Cardiac septum (tissue), 1 donor: Measurements from ENCODE around the gene FYCO1. TPM values are rescaled to one million over a fixed set of nuclear protein-coding genes. Genes with fewer than 3 reads are reported as not detected.

ENCODE experiments used
- DNase-seq: peaks from one replicate; pipeline ENCODE4 v3.0.0-alpha.2; 2020; ENCODE audit warnings: low spot score
- intact Hi-C: fragments of 100-400 bp; cut with DNase I; formaldehyde crosslinking; loops from one replicate; pipeline ENCODE4 v1.14.0; 2022
- total RNA-seq: library from RNA; stranded (reverse); fragmentation: NEBNext Ultra II Directional; extraction: Animal tissue kit (Norgen Biotek cat#: 25700); gene quantifications from one replicate; pipeline ENCODE4 v1.2.1, GENCODE V29; 2021
- donor health status: DM: no; HTN: no; CAD: no.

Gene FYCO1
- total RNA-seq, 1 donor from 2014 or later, result 129 TPM

DNA sequence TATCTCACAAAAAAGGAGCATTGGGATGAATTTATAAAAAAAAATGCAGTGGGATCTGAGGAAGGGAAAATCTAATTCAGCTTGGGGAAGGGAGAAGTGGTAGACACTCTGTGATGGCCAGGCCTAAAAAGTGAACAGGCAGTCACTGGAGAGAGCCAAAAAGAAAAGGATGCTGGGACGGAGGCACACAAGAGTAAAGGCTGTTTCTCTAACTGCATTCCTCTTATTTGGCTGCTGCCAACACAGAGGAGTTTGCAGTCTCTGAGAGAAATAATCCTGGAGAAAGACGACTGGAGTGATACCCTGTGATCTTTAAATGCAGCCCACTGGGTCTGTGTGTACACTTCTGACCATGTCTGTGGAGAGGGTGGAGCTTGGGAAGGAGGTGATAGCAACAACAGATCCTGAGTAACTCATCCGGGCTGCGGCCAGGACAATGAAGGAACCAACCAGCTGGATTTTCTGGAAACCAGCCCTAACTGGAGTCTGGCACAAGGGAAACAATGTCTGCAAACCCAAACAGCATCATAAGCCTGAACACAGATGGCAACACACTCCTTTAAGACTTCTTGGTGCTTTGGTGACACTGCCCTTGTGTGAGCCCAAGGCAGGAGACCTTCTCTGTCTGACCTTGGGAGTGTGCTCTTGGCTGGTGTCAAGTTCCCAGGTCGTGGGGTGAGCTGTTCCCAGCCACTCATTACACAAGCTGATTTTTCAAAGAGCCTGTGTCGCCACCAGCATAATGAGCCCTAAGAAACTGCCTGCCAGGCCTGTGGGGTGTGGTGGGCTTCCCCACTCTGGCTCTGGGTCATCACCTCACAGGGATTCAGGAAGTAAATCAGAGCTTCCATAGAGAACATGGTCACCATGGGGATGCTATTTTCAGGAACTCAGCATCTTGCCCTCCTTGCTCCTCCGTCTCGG, 8.0 kb downstream of the FYCO1 start:
- DNase-seq, result no peak
- intact Hi-C loops, result no loop called here

DNA sequence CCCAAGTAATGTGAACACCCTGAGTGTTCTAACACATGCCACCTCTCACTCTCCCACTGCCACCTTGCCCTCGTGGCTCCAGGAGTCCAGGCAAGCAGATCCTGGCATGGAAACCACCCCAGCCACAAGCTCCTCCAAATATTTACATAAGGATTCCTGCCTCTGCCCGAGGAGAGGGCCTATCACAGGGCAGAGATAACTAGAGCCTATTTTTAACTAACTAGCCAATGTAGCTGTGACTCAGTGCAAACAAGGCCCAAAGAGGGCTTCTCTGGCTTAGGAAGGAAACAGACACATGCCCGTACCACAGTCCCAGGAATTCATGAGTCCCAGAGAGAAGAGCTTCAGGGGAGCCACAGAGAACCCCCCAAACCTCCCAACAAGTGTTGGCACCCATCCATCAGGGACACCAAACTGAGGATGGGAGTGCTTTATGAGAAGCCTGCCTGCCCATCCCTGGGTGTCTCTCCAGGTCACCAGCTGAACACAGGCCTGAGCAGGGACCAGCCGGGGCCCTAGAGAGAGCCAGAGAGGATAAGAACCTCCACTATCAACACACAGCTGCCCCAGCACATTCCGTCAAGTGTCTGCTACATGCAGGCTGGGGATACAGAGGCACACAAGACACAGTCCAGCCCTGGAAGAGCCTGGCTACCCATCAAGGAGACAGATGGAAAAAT, 9.2 kb downstream of the FYCO1 start:
- no peak for DNase-seq
- intact Hi-C loops, result no loop called here

DNA sequence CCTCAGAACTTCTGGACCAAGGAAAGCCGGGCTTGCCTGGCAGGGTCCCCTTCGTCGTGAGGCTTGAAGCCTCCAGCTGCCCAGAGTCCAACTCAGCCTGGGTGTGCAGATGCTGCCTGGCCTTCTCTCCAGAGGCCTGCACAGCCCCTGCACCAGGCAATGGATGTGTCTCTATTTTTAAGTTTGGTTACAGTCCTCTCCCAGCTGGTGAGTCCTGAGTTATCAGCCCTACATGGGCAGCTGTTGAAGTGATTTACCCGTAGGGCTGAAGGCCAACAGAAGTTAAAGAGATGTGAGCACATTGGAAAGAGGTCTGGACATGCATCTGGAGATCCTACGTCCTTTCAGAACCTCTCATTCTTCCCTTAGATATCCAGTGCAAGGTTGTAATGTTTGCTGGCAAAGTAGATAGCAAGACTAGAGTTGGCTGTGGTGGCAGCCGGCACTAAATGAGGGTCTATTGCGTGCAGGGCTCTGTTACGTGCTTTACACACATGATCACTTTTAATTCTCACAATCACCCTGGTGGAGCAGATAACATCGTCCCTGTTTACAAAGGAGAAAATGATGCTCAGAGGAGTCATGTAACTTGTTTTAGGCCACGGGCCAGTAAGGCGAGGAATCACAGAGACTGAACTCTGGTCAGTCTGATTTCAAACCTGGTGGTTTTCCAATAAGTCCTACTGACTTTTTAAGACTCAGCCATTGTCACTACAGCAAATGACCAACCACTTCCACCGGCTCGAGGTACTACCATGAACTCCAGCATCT, 9.9 kb downstream of the FYCO1 start:
- intact Hi-C loops, result no loop called here
- DNase-seq, result no peak

DNA sequence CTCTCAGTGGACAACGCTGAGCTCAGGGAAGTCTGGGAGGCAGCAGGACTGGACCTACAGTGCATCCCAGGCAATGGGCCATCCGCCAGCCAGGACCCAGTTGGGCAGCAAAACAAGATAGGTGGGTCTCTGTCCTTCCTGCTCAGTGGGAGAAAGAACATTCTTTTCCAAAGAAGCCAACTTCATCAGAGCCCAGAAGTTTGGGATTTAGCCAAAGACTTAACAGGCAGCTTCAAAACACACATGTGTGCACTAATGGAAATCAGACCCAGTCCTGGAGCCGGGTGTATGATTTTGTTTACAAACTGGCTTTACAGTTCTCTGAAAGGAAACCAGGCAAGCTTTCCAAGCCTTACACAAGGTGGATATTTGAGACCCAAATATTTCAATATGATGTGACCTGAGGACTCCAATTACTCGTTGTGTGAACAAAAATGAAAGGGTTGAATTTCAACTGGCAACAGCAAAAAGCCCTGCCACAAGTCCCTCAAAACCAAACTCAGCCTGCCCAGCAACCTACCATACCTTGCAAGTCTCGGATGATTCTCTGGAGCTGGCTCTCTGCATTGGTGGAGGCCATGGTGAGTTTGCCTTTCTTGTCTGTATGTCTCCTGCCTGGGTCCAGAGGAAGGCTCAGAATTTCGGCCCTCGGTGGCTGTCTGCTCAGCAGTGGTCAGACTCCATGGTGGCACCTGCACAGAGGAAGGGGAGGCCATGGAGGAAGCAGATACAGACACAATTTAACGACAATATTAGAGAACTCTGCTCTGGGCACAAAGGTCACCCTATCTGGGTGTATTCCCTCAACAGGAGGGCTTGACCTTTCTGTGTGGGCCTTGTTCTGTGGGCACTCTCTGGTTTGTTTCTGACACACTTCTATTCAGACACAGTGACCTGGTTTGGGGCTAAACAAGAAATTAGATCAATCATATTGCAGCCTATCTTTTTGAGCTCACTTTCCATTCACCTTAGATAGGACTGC, 11.0 kb downstream of the FYCO1 start:
- intact Hi-C loops, result no loop called here
- DNase-seq, result no peak

DNA sequence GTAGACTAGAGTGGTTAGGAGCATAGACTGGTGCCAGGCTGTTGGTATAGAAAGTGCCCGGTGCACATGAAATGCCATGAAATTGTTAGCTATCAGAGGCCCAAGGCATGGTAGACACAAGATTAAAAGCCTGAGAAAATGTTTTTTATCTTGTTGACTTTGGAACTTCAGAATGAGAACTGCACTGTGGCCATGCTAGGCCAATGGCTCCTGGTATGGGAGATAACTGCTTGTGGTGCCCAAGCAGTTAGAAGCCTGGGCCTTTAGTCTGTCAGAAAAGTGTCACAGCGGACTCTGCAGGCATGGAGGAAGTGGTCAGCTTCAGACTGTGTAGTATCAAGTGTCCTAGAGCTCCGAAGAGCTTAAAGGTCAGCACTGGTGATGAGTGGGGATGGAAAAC, 11.9 kb downstream of the FYCO1 start:
- intact Hi-C loops, result no loop called here
- DNase-seq, result no peak

DNA sequence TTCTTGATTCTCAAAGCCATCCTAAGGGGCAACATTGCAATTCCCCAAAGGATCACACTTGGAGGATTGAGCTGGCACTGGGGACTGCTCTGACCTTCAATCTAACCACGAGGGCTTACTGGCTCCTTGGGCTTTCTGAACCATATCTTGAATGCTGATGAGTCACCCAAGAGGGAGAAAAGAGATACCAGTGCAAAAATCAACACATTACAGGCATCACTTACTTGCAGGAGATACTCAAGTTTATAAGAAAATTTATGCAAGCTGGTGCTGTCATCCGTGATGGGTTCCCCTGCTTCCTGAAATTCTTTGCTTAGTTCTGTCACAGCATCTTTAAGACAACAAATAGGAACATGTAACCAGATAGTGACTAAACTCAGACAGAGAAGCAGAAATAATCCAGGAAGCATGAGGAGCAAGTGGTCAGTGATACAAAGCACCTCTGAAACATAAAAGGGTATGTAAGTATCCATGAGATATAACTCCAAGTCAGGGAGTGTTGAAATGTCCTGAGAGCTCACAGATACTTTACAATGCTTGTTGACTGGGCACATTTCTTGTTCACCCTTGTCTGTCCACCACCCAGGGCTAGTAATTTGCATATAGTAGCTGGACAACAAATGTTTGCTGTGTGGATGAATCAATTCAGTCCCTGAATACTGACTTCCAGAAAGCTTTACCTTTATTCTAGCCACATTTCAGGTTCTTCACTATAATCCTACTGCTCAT, 14.1 kb downstream of the FYCO1 start:
- intact Hi-C loops, result no loop called here
- DNase-seq, result no peak

DNA sequence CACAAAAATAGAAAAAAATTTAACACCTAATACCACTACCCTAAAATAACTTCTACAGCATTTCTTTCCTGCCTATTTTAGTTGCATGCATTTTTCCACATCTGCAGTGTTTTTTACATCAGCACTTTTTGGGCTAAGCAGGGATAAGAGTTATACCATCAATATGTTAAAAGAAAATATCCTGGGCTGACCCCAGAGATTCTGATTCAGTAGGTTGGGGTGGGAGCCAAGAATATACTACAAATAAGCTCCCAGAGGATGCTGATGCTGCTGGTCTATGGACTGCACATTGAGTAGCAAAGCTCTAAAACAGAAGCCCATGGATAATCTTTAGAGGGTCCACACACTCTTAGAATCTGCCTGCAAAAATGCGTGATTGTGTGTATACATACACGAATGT, 14.8 kb downstream of the FYCO1 start:
- DNase-seq, result no peak
- intact Hi-C loops, result no loop called here

GRCh38 chr3:45980229-45980813, 15.3 kb downstream of the FYCO1 start:
- no peak for DNase-seq
- intact Hi-C loops, result no loop called here

DNA sequence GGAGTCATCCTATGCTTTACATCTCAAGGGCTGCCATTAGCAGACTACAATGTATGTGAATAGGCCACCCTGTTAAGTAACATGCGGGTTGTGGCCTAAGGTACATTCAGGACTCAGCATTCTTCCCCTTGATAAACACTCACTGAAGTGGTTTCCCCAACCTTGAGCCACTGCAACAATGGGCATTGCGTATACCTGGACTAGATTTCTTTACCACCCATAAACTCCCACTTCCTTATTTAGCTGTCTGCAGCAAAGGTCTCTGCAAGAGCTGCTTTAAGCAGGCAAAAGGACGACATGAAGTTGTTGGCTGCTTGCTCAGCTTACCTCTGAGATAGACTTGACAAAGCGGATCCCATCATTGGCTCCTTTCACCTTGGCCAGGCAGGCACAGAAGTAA, 16.2 kb downstream of the FYCO1 start:
- no peak for DNase-seq
- intact Hi-C loops, result no loop called here

DNA sequence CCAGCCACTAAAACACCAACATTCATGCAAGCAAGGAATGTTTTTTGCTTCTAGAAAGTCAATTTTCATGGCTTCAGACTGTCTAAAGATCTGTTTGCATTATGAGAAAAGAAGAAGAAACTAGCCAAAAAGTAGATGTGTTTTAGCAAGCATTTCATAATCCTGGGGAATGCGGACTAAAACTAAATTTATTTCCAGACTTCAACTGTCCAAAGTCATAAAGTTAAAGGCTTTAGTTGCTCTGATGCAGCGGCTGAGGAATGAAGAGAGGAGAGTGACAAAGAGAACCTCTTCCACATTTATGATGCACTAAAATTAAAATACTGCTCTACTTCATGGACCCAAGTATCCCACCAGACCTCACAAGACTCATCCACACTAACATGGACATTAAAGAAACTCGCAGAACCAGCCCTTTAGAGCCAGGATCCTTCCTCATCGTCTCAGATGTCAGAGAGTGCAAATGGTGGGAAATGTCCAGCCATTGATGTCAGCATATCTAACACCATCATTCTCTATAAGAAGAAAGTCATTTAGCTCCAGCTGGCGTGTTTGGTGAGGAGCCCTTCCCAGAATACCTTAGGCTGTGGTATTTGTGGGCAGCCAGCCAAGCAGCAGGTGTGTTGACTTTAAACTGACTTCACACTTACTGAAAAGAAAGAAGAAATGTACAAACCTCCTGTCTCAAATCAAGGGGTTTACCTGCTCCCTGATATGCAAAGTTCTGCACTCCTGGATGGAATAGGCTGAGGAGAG, 17.4 kb downstream of the FYCO1 start:
- intact Hi-C loops, result no loop called here

GRCh38 chr3:45976191-45977091, 19.2 kb downstream of the FYCO1 start:
- DNase-seq, result no peak

More for the DNA sequence above, 17.4 kb downstream of the FYCO1 start:
- no peak for DNase-seq

DNA sequence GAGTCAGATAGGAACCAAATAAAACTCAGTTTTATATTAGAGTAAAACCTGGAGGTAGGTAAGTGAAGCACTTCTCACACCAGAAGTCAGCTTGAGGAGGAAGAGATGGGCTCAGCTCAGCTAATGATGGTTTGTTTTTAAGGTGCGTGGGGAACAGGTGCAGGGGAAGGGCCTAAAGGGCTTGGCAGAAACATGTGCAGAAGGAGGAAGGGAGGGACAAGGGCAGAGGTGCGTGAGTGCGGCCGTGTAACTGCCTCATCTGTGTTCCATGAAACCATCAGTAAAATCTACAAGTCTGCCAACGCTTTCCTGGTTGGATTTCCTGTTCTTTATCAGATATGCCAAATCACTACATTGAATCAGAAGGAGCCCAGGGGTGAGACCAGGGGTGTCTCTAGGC, 19.9 kb downstream of the FYCO1 start:
- intact Hi-C loops, result no loop called here
- DNase-seq, result no peak

More at GRCh38 chr3:45976191-45977091, 19.2 kb downstream of the FYCO1 start:
- intact Hi-C loops, result no loop called here

DNA sequence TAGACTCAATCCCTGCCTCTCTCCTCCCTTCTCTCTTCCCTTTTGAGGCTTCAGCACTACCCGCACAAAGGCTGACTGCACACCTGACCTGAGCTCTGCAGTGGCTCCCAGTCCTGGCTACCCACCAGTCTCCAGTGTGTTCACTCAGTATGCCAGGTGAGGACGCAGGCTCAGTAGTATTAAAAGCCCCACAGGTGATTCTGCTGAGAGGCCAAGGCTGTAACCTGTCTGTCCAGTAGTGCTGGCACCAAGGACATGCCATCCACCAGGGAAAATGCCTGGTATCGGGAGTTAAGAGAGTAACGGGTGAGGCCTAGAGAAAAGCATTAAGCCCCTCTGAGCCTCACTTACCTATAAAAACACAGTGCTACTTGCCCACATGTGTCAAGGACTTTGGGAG, 20.9 kb downstream of the FYCO1 start:
- no peak for DNase-seq
- intact Hi-C loops, result no loop called here

- no peak for DNase-seq
- intact Hi-C loops, result no loop called here
Measured at GRCh38 chr3:45972534-45973402, 22.9 kb downstream of the FYCO1 start.

GRCh38 chr3:45969953-45970352, 25.7 kb downstream of the FYCO1 start:
- intact Hi-C loops, result no loop called here
- no peak for DNase-seq
